Measurements from ENCODE around the gene MESD. TPM values are rescaled to one million over a fixed set of nuclear protein-coding genes. Genes with fewer than 3 reads are reported as not detected.
A peak's percentile ranks its signal among the peaks of the same experiment; 100 is the strongest.

Gene MESD
- total RNA-seq, 2 donors from 2014 or later = 21.0 to 24.1 TPM

- DNase-seq (ENCODE audit: low spot score) = no peak
- intact Hi-C loops (cut with DNase I) = no loop called here
These were observed 8.1 kb upstream of the MESD start for GRCh38 chr15:80997692-80998091.

GRCh38 chr15:80996247-80996646 is 6.6 kb upstream of the MESD start:
- no peak for DNase-seq (ENCODE audit: low spot score)
- intact Hi-C loops (cut with DNase I) = no loop called here

GRCh38 chr15:80992441-80992840 is 2.8 kb upstream of the MESD start:
- DNase-seq (ENCODE audit: low spot score) = no peak
- intact Hi-C loops (cut with DNase I) = no loop called here

GRCh38 chr15:80992006-80992405 is 2.4 kb upstream of the MESD start:
- no peak for DNase-seq (ENCODE audit: low spot score)
- intact Hi-C loops (cut with DNase I) = no loop called here

GRCh38 chr15:80991421-80991820 is 1.8 kb upstream of the MESD start:
- DNase-seq (ENCODE audit: low spot score) = peak; percentile 87
- intact Hi-C loops (cut with DNase I) = no loop called here

- intact Hi-C loops (cut with DNase I) = no loop called here
- no peak for DNase-seq (ENCODE audit: low spot score)
These were observed 1.3 kb upstream of the MESD start for GRCh38 chr15:80990955-80991354.

- intact Hi-C loops (cut with DNase I) = no loop called here
- no peak for DNase-seq (ENCODE audit: low spot score)
These were observed 520 bp downstream of the MESD start for GRCh38 chr15:80989081-80989517.

GRCh38 chr15:80988148-80988796 is 1.3 kb downstream of the MESD start:
- intact Hi-C loops (cut with DNase I) = no loop called here
- no peak for DNase-seq (ENCODE audit: low spot score)

GRCh38 chr15:80986487-80986886 is 3.1 kb downstream of the MESD start:
- DNase-seq (ENCODE audit: low spot score) = no peak
- intact Hi-C loops (cut with DNase I) = no loop called here

GRCh38 chr15:80985981-80986380 is 3.6 kb downstream of the MESD start:
- intact Hi-C loops (cut with DNase I) = no loop called here
- no peak for DNase-seq (ENCODE audit: low spot score)

- intact Hi-C loops (cut with DNase I) = no loop called here
- no peak for DNase-seq (ENCODE audit: low spot score)
These were observed 4.8 kb downstream of the MESD start for GRCh38 chr15:80984856-80985255.

GRCh38 chr15:80982839-80983238 is 6.8 kb downstream of the MESD start:
- DNase-seq (ENCODE audit: low spot score) = no peak
- intact Hi-C loops (cut with DNase I) = no loop called here

- intact Hi-C loops (cut with DNase I) = no loop called here
- no peak for DNase-seq (ENCODE audit: low spot score)
These were observed 7.4 kb downstream of the MESD start for GRCh38 chr15:80982205-80982604.

- intact Hi-C loops (cut with DNase I) = loop anchor here (10.0 kb wide), 3 partner anchors 205 to 525 kb away; partner anchors contain the start of gene CEMIP (in 1 of the 2)
- DNase-seq (ENCODE audit: low spot score) = no peak
These were observed 9.9 kb downstream of the MESD start for GRCh38 chr15:80979538-80980200.

GRCh38 chr15:80978685-80979329 is 10.8 kb downstream of the MESD start:
- intact Hi-C loops (cut with DNase I) = loop anchor here (10.0 kb wide), 3 partner anchors 204 to 524 kb away; partner anchors contain the start of gene CEMIP (in 1 of the 2)
- DNase-seq (ENCODE audit: low spot score) = no peak

- DNase-seq (ENCODE audit: low spot score) = peak; percentile 89
- intact Hi-C loops (cut with DNase I) = loop anchor here (10.0 kb wide), 3 partner anchors 203 to 523 kb away; partner anchors contain the start of gene CEMIP (in 1 of the 2)
These were observed 12.0 kb downstream of the MESD start for GRCh38 chr15:80977627-80978036.

- no peak for DNase-seq (ENCODE audit: low spot score)
- intact Hi-C loops (cut with DNase I) = loop anchor here (10.0 kb wide), 3 partner anchors 202 to 522 kb away; partner anchors contain the start of gene CEMIP (in 1 of the 2)
These were observed 12.8 kb downstream of the MESD start for GRCh38 chr15:80976851-80977250.

- intact Hi-C loops (cut with DNase I) = loop anchor here (5.0 to 10.0 kb wide), 4 partner anchors 200 to 523 kb away; partner anchors contain the start of gene CEMIP (in 1 of the 2)
- DNase-seq (ENCODE audit: low spot score) = no peak
These were observed 14.7 kb downstream of the MESD start for GRCh38 chr15:80974914-80975313.

GRCh38 chr15:80972276-80972675 is 17.3 kb downstream of the MESD start:
- intact Hi-C loops (cut with DNase I) = loop anchor here (5.0 to 10.0 kb wide), 4 partner anchors 197 to 520 kb away; partner anchors contain the start of gene CEMIP (in 1 of the 2)
- DNase-seq (ENCODE audit: low spot score) = no peak

- no peak for DNase-seq (ENCODE audit: low spot score)
- intact Hi-C loops (cut with DNase I) = loop anchor here (5.0 to 10.0 kb wide), 4 partner anchors 196 to 519 kb away; partner anchors contain the start of gene CEMIP (in 1 of the 2)
These were observed 18.5 kb downstream of the MESD start for GRCh38 chr15:80971143-80971542.

All from posterior vena cava (tissue), 2 donors.